Measurements from ENCODE around the gene TMEM107.

- TF ChIP-seq EZH2 (optimal IDR thresholded peaks at IDR 0.05; ENCODE audit: low read depth, low read length) (no peak), CTCF (IDR thresholded peaks at IDR 0.05; ENCODE audit: low read length) (no peak)
Measured at GRCh38 chr17:8124350-8125153, 51.6 kb downstream of the TMEM107 start.

Data from MM.1S (cell line).